ENCODE measurements around the gene CACNA1C.

DNA sequence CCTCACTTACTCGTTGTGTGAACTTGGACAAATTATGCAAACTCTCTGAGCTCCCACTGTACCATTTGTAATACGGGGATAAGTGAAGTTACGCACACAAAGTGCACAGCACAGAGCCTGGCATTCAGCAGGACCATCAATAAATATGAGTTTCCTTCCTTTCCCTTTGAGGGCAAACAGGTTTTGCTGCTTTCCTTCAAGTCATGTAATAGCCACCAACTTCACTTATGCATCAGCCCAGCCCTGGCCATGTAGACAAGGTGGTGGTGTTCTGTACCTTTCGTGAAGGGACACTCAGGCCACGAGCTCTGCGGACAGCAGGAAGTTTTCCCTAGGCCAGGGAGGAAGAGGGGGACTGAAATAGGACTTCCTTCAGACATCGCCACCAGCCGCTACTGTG is 272.7 kb downstream of the CACNA1C start:
- no peak for TF ChIP-seq POLR2AphosphoS5 (IDR thresholded peaks at IDR 0.05)
- TF ChIP-seq EP300 (IDR thresholded peaks at IDR 0.05): no peak
- TF ChIP-seq, protein P1, sequence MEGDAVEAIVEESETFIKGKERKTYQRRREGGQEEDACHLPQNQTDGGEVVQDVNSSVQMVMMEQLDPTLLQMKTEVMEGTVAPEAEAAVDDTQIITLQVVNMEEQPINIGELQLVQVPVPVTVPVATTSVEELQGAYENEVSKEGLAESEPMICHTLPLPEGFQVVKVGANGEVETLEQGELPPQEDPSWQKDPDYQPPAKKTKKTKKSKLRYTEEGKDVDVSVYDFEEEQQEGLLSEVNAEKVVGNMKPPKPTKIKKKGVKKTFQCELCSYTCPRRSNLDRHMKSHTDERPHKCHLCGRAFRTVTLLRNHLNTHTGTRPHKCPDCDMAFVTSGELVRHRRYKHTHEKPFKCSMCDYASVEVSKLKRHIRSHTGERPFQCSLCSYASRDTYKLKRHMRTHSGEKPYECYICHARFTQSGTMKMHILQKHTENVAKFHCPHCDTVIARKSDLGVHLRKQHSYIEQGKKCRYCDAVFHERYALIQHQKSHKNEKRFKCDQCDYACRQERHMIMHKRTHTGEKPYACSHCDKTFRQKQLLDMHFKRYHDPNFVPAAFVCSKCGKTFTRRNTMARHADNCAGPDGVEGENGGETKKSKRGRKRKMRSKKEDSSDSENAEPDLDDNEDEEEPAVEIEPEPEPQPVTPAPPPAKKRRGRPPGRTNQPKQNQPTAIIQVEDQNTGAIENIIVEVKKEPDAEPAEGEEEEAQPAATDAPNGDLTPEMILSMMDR (IDR thresholded peaks at IDR 0.05): no peak
- TF ChIP-seq POLR2A (IDR thresholded peaks at IDR 0.05; ENCODE audit: low read depth): no peak
